HG02981 (cell line): ENCODE results near the gene AMPD3.
A peak's percentile ranks its signal among the peaks of the same experiment; 100 is the strongest.
"Not testable (repeated sequence)": the region's sequence is repeated elsewhere in the genome, so short reads cannot be mapped to it uniquely, and the experiment has no call there.

Experiments used
- ATAC-seq: cut with Tn5 transposase; IDR thresholded peaks from one replicate; pipeline ENCODE4 v1.9.1; 2021; ENCODE audit warnings: mild to moderate bottlenecking, moderate library complexity; ENCODE audit not compliant: unreplicated experiment

Gene AMPD3

DNA sequence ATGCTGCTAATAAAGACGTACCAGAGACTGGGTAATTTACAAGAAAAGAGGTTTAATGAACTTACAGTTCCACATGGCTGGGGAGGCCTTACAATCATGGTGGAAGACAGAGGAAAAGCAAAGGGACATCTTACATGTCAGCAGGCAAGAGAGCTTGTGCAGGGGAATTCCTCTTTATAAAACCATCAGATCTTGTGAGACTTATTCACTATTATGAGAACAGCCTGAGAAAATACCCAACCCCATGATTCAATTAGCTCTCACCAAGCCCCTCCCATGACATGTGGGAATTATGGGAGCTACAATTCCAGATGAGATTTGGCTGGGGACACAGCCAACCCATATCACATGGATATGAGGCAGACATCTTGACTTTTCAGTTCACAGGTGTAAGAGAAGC is 18.4 kb upstream of the AMPD3 start:
- not testable (repeated sequence) for ATAC-seq

DNA sequence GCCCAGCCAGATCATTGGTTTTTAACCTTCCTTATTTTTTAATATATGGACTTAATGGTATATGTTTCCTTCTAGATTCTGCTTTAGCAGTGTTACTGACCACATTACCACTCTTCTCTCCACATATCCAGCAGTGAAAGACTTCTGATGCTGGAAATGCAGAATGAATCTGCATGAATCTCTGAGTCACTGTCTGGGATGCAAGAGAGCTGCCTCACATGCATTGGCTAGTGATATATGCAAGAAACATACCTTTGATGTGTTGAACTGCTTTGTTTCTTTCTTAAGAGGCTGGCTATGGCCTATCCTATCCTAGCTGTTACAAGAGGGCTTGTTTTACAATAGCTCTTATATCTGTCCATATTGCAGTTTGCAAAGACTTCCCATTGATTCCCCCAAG is 16.6 kb upstream of the AMPD3 start:
- ATAC-seq = no peak

DNA sequence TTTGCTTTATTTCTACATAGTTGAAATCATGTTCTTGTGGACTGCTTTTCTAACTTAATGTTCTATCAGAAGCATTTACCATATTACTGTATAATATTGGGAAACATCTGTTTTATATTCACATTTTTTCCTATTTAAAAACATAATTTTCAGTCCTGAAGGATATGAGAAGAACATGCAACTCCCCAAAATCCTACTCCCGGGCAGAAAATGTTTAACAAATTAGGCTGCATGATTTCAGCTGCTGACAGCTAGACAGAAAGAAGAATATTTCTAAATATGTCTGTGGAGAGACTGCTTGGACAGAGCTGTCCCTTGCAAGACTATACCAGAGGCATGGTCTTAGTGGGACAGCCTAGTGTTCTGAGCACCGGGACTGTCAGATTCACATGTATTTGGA is 15.7 kb upstream of the AMPD3 start:
- ATAC-seq = no peak

DNA sequence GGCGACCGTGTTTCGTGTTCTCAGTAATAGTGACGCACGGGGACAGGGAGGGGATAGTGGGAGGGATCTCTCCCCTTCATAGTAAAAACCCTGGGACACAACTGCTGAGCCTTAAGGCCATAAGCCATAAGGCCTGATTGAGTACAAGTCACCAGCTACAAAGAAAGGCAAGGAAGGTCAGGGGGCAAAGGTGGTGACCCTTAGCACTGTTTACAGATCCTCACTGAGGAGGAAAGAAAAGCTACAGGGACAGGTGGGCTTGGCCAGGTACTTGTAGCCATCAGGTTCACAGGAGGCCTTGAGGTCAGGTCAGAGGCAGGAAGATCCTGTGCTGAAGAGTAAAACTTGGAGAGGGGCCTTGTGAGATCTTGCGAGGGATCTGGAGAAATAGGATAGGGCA is 15.1 kb upstream of the AMPD3 start:
- no peak for ATAC-seq

DNA sequence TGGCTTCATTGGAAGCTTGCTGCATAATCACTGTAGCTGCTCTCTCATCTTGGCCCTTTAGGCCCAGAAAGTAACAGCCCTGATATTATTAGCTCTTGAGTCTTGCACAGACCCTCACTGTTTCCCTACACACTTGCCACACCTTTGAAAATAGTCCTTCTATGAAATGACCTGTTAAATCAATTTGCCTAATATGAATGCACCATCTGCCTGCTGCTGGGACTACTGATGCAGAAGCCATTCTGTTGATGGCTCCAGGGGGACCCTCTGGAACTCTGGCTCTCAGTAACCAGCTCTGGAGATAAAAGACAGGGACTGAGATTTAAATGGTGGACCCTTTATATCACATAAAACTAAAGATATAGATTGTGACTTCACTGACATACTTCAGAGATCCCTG is 14.7 kb upstream of the AMPD3 start:
- ATAC-seq = no peak

DNA sequence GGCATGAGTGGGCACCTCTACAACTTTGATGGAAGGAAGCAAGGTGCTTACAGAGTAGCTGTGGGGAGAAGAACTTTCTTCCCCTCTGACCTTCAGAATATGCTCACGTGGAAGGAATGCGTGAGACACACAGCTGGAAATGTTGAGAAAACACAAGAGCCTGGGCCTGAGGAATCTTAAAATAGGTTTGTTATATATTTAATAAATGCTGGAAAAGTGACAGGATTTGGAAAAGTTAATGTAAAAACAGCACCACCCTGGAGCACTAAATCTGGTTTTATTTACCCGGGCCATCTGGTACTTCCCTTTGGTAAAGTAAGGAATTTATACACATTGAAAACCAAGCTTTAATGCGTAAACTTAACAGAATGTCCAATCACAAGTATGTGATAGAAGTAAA is 14.0 kb upstream of the AMPD3 start:
- ATAC-seq = no peak

DNA sequence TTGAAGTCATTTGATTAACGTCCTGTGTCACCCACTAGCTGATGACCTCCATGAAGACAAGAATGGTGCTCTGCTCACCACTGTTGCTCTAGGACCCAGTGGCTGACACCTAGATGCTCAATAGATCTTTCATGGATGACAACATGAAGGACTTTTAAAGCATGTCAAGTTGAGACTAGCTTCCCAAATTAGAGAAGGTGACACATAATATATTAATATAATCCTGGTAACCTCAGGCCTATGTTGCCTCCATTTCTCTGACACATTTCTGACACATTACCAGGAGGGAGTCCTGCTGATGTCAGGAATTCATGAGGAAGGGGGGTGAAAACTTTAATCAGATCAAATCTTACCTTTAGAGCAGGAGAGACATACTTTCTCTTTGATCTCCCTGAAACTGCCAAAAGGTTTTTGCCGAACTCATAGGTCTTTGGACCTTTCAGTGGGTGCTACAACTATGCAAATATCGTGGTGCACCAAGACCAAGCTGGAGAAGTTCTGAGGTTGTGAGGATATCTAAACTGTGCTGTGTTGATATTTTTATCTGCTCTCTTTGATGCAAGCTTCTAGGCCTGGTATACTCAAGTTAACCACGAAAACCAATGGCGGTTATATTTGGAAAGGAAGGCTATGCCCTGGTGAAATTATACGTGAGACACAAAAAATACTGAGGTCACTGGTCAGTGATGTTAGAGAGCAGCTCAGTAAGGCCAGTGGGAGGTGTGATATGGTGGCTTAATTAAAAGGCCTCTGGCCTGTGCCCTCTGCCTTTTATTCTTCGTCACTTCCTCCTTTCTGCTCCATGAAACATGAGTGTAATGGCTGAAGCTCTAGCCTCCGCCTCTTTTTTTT is 13.2 kb upstream of the AMPD3 start:
- ATAC-seq = peak; percentile 95

DNA sequence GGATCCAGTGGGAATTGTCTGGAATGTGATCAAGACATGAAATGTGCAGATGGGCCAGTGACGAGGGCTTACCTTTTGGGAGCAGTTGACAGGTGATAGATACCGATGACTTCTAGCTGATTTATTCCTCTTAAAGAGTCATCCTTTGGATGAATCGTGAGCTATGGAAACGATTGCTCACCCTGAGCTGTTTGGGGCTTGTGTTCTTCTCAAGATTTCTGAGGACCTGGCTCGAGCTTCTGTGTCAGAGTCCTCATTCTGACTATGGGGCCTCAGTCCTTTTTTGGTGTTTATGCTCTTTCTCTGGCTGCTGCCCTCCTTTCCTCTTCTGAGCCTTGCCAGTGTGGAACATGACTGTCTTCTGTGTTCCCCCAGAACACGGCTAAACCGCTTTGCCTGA is 11.9 kb upstream of the AMPD3 start:
- no peak for ATAC-seq

DNA sequence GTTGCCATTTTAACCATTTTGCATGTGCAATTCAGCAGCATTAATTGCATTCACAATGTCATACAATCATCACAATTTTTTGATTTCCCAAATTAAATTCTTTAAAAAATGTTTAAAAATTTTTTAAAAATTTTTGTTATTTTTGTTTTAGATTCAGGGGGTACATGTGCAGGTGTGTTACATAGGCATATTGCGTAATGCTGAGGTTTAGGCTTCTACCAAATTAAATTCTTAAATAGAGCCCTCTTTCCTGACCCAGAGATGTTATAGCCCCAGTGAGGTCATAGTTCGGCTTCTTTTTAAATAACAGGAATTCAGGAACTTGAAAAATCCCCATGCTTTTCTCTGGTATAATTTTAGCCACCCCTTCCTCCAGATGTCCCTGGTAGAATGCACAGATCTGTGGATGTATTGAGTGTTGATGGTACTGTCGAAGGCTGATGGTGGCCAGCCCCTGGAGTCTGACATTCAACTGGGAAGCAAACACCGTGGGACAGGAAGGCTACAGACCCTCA is 11.3 kb upstream of the AMPD3 start:
- no peak for ATAC-seq

DNA sequence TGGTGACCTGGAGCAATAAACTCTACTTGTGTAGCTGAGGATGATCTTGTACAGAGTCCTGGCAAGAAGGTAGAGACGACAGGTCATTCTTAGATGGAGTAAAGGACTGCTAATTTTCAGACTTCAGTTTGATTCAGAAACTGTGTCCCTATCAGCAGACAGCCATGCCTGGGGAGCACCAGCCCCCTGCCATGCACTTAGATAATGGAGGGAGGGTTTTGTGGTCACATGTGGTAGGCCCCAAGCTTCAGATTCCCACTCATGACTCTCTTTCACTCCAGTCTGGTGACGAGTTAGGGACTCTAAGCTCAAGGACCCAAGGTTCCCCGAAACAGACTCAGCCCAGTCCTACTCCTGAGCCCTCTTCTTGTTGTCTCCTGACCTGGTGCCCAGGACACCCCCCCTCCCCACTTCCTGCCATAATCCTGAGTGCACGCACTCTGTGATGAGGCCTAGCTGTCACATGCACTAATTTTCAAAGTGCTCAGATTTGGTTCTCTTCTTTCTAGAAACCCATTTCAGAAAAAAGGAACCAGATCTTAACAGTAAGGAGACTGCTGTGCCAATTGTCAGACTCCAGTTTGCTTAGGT is 10.2 kb upstream of the AMPD3 start:
- no peak for ATAC-seq

DNA sequence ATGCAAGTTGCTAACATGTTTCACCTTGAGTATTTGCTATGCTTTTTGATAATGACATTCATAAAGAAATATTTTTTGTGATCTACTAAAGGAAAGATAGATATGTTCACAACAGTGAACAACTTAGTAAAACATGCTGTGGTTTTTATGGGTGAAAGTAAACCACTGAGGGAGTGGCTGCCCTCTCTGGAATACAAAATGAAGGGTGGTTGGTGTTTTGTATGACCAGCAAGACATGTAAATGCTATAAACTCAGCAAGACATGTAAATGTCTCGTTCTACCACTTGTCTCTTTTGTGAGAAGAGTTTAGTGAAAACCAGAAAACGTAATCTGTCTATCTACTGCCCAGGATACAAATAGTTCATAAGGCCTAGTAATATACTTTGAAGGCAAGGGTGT is 7.6 kb upstream of the AMPD3 start:
- ATAC-seq = no peak

DNA sequence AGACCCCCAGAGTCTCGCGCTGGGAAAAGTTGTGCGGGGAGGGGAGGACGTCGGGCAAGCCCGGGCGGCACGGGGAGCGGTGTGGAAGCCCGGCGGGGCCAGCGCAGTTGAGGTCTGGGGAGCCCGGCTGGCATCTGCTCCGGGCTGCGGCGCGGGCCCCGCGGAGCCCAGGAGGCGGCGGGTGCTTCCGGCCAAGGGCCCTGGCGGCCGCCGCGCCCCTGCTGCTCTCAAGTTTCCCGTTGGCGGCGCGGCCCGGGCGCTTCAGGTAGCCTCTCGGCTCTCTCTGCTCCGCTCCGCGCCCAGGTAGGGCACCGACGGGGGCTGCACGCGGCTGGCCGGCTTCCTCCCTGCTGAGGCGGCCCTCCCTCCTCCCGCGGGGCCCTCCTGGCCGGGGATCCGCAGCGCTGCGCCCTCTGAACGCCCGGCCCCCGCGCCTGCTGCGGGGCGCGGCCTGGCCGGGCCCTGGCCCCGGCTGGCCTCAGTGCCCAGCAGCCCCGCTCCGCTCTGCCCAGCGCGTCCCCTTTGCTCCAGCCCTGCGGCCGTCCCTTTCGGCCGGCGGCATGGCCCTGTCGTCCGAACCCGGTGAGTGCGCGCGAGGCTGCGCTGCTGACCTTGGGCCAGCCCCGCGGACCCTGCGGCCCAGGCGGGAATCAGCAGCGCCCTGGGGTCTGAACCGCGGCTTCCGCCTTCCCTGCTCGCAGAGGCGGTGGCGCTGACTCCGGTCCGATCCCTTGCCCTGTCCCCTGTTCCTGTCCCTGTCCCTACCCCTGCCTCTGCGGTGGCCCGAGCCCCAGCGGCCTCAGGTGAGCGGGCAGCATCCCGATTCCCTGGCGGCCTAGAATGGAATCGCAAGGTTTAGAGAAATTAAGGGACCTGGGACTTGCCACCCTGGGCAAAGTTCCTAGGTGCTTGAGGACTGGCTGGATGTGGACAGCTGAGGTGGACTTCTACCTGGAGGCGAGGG is 4.3 kb upstream of the AMPD3 start:
- ATAC-seq = no peak

DNA sequence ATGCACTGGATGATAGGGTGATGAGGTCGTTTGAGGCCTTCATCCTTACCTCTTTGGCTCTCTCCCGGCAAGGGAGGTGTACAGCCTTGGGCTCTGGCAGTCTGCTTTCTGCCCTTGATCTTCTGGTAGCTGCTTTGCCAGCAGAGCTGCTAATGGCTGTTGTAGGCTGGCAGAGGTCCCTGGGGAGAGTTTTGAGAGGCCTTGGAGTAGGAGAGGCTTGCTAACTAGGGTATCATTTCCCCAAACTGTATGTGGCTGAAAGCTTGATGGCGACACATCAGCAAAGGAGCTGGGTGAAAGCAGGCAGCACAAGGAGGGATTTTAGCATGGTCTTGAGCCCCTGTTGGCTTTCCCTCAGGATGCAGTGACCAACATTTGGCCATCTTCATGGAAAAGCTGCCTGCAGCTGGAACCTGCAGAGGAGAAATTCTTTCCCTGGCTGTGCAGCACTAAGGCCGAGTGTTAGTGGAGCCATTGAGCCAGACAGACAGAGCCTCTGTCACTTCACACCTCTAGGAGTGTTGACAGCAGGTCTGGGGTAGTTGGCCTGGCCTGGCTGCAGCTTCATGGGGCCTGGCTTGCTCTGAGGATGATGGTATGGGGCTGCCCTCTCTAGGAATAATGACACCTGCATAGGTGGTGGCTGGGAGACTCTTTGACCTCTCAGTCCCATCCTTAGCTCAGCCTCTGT is 3.5 kb upstream of the AMPD3 start:
- ATAC-seq = no peak

DNA sequence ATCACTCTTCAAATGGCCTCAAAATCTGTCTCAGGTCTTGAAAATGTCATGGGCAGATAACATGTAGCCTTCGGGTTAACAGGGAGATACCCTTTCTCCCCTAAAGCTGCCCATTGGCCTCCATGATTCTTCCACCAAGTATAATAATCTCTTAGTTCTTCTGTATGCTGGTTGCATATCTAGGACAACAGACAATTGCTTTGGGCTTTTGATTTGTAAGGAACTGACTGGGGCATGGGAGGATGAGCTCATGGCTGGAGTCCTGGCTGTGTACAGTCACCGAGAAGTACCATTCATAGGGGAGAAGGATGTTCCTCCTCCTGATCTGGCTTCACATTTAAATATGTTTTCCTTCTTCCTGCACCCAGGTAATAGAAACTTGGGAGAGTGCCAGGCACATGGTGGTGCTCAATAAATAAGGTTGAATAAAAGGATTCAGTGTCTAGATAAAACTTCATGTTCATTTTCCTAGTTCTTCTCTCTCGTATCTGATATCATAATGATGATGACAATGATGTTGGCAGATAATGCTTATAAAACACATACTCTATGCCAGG is 2.8 kb upstream of the AMPD3 start:
- no peak for ATAC-seq

DNA sequence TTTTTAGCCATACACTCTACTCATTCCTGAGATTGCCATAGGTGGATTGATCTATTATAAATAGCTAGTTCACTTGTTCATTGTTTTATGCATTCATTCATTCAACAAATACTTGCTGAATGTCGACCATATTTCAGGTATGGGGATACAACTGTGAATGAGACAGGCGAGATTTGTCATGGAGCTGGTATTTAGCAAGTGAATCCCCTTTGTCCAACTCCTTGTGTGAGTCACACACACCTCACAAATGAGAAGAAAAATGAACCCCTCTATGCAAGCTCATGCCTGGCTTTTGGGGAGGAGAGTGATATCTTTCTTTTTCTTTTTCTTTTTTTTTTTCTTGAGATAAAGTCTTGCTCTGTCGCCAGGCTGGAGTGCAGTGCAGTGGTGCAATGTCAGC is 1.8 kb upstream of the AMPD3 start:
- ATAC-seq = no peak

DNA sequence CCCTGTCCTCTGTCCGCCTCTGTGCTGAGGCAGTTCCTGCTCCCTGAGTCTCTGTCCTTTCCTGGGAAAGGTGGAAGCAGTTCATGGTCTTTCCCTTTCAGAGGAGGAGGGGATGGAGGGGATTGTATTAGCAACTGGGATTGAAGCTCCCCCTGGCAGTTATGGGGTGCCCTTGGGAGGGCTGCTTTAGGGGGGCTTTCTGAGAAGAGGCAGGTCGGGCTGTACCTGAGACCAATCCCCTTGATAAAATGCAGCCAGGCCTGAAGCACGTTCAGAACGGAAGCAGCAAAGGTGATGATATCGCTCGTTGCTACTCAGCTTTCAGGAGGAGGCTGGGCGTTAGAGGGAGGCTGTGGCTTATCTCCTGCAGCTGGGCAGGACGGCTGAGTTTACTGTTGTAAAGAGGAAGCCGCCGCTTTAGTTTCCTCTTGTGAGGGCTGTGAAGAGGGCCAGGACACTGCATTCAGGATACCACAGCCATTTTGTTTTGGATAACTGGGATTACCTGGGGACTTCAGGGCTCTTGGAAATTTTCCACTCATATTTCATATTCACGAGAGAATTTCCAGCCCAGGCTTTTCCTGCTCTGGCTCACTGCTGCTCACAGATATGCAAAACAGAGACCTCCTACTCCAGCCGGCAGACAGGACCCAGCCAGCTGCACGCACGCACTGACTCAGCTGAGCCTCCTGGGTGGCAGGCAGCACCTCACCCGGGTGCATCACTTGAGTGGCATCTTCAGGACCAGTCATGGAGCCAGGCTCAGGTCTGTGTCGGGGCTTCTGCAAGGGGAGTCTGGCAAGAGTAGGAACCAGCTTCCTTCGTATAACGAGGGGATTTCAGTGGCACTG is 798 bp downstream of the AMPD3 start:
- ATAC-seq = peak; percentile 52

DNA sequence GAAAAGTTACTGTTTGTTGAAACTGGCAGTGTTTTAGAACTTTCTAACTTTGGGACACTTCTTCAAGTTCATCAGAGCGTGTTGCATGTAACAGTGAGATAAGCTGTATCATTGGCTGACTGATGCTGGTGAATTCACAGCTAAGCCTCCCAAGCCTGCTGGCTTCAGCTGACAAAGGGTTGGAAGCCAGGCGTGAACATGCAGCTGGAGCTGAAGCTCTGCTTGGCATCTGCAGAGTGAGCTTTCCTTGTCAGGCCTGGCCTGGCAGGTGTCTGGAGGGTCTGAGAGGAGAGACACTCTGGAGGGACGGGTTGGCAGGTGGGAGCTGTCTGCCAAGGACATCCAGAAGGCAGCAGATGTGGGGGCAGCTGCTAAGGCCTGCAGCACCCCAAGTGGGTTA is 1.5 kb downstream of the AMPD3 start:
- ATAC-seq = no peak

DNA sequence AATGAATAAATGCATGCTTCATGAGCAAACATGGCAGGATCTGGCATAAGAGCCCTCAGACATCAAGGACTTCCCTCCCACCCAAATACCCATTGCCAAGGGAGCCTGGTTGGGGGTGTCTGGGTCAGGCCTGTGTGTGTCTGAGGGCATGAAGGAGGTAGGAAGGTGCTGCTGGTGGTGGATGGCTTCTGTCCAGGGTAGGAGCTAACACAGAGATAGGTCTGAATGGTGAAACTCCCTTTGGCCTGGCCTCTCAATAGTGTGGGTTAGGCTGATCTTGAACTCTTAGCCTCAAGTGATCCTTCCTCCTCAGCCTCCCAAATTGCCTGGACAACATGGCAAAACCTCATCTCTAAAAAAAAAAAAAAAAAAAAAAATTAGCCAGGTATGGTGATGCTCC is 2.8 kb downstream of the AMPD3 start:
- ATAC-seq = no peak
